Heart left ventricle (tissue), 13 donors: ENCODE data around the gene MXI1.
A peak's percentile ranks its signal among the peaks of the same experiment; 100 is the strongest.

Source experiments
- POLR2A ChIP-seq, 2 donors: fragments of 450-650 bp; IDR thresholded peaks; one replicate each; pipeline ENCODE4 v1.6.1; 2017; ENCODE audit warnings: antibody characterized with exemption in 2 of 2, mild to moderate bottlenecking in 2 of 2, moderate library complexity in 2 of 2
- TF ChIP-seq, protein P1 (sequence below), 12 donors: fragments of 200-600 bp; sonication (generic) in 4 of 12; IDR thresholded peaks; one replicate each; pipeline versions ENCODE4 v1.5.0 to v1.8.0; 2018 to 2022; ENCODE audit warnings: antibody characterized with exemption in 12 of 12, mild to moderate bottlenecking in 5 of 12
- donor health status: ischemic (EF 13 %, LVEDD 7.1; RV severe dilation, severe dysfunction).
- donor health status: DM: no; HTN: yes; CAD: no.
- donor health status: DM: no; HTN: no; CAD: no.
- donor health status: ischemic (EF 25% LVEDD 6.9; RV normal size, moderate dysfunction).
- donor health status: ischemic (EF 25% LVEDD 5.7; RV mildly dilated, moderate dysfunction).
- donor health status: ischemic (EF 35%, LVEDD 5.7; RV mildly dilated, moderate dysfunction).
- donor health status: nonischemic (EF 11% LVEDD 7.7; RV severe dilation, severe dysfunction).
- donor health status: DM: yes; HTN: yes; CAD: no.
- donor health status: PGD.
- donor health status: ischemic (EF 29% LVEDD 5.4; RV normal size, mild dysfunction).
- donor health status: nonischemic (EF 23%, LVEDD 6.1; RV moderate dilation, normal function).

DNA sequence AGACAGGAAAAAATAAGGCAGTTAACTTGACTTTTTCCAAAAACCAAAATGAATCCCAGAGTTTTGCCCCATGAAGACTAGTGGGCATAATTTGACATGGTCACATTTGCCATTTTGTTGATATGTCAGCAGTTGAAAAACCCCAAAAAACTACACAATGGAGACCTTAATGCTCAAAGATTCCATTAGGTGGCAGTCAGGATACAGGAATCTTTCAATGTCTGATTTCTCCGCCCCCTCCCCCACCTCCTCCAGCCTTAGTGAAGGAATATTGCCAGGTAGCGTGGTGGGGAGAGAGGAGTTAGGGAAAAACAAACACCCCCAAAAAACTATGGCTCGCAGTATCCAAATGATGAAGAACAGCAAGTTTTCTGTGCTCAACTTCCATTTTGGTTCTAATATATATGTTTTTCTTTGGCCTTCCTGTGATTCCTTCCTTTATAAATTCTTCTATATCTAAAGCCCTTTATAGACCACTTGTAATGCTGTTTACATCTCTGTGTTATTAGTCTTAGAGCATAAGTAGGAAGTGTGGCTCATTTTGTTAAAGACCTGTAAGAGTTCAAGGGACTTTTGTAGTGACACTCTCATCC, 104.0 kb downstream of the MXI1 start:
- TF ChIP-seq POLR2A (IDR thresholded peaks at IDR 0.05) = no peak
- TF ChIP-seq, protein P1, sequence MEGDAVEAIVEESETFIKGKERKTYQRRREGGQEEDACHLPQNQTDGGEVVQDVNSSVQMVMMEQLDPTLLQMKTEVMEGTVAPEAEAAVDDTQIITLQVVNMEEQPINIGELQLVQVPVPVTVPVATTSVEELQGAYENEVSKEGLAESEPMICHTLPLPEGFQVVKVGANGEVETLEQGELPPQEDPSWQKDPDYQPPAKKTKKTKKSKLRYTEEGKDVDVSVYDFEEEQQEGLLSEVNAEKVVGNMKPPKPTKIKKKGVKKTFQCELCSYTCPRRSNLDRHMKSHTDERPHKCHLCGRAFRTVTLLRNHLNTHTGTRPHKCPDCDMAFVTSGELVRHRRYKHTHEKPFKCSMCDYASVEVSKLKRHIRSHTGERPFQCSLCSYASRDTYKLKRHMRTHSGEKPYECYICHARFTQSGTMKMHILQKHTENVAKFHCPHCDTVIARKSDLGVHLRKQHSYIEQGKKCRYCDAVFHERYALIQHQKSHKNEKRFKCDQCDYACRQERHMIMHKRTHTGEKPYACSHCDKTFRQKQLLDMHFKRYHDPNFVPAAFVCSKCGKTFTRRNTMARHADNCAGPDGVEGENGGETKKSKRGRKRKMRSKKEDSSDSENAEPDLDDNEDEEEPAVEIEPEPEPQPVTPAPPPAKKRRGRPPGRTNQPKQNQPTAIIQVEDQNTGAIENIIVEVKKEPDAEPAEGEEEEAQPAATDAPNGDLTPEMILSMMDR (IDR thresholded peaks at IDR 0.05) = peak; percentile 39 to 78 (median 68)
